ENCODE results near the gene AFTPH. TPM values are rescaled to one million over a fixed set of nuclear protein-coding genes. Genes with fewer than 3 reads are reported as not detected.

The AFTPH gene
- total RNA-seq, 1 experiment from 2014 or later: 14.9 TPM

DNA sequence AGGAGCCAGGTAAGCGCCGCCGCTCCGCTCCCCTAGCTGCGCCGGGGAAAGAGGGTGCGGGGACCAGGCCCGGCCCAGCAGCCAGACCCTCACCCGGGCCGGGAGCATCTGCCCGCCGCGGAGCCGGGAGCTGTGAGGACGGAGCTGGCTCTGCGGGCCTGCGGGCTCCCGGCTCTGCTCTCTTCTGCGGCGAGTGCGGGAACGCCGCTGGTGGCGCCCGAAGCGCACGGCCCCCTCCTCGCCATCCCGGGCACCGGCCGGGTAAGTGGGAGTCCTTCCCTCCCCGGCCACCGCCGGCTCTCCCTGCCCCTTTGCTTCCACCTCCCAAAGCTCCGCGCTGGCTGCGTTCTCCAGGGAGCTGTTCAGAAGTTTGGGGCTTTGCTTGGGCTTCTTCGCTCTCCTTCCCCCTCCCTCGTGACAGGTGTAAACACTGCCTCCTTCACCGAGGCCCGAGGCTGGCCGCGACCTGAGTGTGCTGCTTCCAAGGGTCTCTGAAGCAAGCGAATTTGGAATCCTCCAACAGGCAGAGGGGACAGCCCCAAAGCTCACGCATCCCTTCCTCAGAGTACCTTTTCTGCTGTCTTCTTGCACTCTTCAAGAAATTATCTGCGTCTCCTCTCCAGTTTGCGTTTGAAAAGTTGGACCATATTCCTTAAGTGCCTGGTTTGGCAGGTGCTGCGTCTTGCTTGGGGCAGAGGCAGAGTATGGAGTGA is 632 bp downstream of the AFTPH start:
- CTCF ChIA-PET: interaction anchor here (0.8 to 3.5 kb wide), 9 partner anchors 10 to 229 kb away, joined by 3 to 28 read pairs (median 4); partner anchors contain the start of gene SERTAD2
- H3K4me1 Mint-ChIP-seq: peaks cover 18% of the 10 kb centered on the region
- ATAC-seq: peak; percentile 24
- H3K36me3 Mint-ChIP-seq: no peaks in the 10 kb centered on the region
- no peaks in the 10 kb centered on the region for H3K9me3 Mint-ChIP-seq
- peak overlapping the region; percentile 100 for H3K4me3 Mint-ChIP-seq
- H3K27ac Mint-ChIP-seq: peak overlapping the region; percentile 98
- POLR2A ChIA-PET: interaction anchor here (0.6 to 1.7 kb wide), 2 partner anchors 13 to 194 kb away, joined by 3 to 8 read pairs; no protein-coding TSS in a partner anchor
- H3K27me3 Mint-ChIP-seq (ENCODE audit: low read depth): no peaks in the 10 kb centered on the region
- no peak for DNase-seq (ENCODE audit: low spot score)
- TF ChIP-seq, protein P1, sequence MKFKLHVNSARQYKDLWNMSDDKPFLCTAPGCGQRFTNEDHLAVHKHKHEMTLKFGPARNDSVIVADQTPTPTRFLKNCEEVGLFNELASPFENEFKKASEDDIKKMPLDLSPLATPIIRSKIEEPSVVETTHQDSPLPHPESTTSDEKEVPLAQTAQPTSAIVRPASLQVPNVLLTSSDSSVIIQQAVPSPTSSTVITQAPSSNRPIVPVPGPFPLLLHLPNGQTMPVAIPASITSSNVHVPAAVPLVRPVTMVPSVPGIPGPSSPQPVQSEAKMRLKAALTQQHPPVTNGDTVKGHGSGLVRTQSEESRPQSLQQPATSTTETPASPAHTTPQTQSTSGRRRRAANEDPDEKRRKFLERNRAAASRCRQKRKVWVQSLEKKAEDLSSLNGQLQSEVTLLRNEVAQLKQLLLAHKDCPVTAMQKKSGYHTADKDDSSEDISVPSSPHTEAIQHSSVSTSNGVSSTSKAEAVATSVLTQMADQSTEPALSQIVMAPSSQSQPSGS (CRISPR knock-in tag; IDR thresholded peaks at IDR 0.05; ENCODE audit: borderline replicate concordance, low read depth): no peak
- TF ChIP-seq ZNF317 (CRISPR knock-in tag; IDR thresholded peaks at IDR 0.05; ENCODE audit: borderline replicate concordance, low read depth) (no peak), ZNF138 (CRISPR knock-in tag; conservative IDR thresholded peaks at IDR 0.05) (no peak), NFYB (CRISPR knock-in tag; conservative IDR thresholded peaks at IDR 0.05; ENCODE audit: low read depth) (no peak; the same call in none of the 2 replicates), TCF7 (CRISPR knock-in tag; IDR thresholded peaks at IDR 0.05; ENCODE audit: low read depth) (peak; percentile 19; the same call in 1 of the 2 replicates), NFE2L1 (CRISPR knock-in tag; IDR thresholded peaks at IDR 0.05) (0 out of 2 replicates have a peak, but pooled peaks have one; percentile 20), FOXK1 (CRISPR knock-in tag; IDR thresholded peaks at IDR 0.05) (peak; percentile 75; the same call in 1 of the 2 replicates), ZNF121 (CRISPR knock-in tag; IDR thresholded peaks at IDR 0.05) (0 out of 2 replicates have a peak, but pooled peaks have one; percentile 37)
- TF ChIP-seq, protein P2, sequence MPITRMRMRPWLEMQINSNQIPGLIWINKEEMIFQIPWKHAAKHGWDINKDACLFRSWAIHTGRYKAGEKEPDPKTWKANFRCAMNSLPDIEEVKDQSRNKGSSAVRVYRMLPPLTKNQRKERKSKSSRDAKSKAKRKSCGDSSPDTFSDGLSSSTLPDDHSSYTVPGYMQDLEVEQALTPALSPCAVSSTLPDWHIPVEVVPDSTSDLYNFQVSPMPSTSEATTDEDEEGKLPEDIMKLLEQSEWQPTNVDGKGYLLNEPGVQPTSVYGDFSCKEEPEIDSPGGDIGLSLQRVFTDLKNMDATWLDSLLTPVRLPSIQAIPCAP (CRISPR knock-in tag; IDR thresholded peaks at IDR 0.05): 0 out of 2 replicates have a peak, but pooled peaks have one; percentile 31
- TF ChIP-seq, protein P3, sequence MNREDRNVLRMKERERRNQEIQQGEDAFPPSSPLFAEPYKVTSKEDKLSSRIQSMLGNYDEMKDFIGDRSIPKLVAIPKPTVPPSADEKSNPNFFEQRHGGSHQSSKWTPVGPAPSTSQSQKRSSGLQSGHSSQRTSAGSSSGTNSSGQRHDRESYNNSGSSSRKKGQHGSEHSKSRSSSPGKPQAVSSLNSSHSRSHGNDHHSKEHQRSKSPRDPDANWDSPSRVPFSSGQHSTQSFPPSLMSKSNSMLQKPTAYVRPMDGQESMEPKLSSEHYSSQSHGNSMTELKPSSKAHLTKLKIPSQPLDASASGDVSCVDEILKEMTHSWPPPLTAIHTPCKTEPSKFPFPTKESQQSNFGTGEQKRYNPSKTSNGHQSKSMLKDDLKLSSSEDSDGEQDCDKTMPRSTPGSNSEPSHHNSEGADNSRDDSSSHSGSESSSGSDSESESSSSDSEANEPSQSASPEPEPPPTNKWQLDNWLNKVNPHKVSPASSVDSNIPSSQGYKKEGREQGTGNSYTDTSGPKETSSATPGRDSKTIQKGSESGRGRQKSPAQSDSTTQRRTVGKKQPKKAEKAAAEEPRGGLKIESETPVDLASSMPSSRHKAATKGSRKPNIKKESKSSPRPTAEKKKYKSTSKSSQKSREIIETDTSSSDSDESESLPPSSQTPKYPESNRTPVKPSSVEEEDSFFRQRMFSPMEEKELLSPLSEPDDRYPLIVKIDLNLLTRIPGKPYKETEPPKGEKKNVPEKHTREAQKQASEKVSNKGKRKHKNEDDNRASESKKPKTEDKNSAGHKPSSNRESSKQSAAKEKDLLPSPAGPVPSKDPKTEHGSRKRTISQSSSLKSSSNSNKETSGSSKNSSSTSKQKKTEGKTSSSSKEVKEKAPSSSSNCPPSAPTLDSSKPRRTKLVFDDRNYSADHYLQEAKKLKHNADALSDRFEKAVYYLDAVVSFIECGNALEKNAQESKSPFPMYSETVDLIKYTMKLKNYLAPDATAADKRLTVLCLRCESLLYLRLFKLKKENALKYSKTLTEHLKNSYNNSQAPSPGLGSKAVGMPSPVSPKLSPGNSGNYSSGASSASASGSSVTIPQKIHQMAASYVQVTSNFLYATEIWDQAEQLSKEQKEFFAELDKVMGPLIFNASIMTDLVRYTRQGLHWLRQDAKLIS (CRISPR knock-in tag; IDR thresholded peaks at IDR 0.05; ENCODE audit: borderline replicate concordance): no peak
- TF ChIP-seq, protein P4, sequence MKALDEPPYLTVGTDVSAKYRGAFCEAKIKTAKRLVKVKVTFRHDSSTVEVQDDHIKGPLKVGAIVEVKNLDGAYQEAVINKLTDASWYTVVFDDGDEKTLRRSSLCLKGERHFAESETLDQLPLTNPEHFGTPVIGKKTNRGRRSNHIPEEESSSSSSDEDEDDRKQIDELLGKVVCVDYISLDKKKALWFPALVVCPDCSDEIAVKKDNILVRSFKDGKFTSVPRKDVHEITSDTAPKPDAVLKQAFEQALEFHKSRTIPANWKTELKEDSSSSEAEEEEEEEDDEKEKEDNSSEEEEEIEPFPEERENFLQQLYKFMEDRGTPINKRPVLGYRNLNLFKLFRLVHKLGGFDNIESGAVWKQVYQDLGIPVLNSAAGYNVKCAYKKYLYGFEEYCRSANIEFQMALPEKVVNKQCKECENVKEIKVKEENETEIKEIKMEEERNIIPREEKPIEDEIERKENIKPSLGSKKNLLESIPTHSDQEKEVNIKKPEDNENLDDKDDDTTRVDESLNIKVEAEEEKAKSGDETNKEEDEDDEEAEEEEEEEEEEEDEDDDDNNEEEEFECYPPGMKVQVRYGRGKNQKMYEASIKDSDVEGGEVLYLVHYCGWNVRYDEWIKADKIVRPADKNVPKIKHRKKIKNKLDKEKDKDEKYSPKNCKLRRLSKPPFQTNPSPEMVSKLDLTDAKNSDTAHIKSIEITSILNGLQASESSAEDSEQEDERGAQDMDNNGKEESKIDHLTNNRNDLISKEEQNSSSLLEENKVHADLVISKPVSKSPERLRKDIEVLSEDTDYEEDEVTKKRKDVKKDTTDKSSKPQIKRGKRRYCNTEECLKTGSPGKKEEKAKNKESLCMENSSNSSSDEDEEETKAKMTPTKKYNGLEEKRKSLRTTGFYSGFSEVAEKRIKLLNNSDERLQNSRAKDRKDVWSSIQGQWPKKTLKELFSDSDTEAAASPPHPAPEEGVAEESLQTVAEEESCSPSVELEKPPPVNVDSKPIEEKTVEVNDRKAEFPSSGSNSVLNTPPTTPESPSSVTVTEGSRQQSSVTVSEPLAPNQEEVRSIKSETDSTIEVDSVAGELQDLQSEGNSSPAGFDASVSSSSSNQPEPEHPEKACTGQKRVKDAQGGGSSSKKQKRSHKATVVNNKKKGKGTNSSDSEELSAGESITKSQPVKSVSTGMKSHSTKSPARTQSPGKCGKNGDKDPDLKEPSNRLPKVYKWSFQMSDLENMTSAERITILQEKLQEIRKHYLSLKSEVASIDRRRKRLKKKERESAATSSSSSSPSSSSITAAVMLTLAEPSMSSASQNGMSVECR (CRISPR knock-in tag; IDR thresholded peaks at IDR 0.05; ENCODE audit: borderline replicate concordance): no peak; the same call in 1 of the 2 replicates
- TF ChIP-seq, protein P5, sequence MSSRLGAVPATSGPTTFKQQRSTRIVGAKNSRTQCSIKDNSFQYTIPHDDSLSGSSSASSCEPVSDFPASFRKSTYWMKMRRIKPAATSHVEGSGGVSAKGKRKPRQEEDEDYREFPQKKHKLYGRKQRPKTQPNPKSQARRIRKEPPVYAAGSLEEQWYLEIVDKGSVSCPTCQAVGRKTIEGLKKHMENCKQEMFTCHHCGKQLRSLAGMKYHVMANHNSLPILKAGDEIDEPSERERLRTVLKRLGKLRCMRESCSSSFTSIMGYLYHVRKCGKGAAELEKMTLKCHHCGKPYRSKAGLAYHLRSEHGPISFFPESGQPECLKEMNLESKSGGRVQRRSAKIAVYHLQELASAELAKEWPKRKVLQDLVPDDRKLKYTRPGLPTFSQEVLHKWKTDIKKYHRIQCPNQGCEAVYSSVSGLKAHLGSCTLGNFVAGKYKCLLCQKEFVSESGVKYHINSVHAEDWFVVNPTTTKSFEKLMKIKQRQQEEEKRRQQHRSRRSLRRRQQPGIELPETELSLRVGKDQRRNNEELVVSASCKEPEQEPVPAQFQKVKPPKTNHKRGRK (CRISPR knock-in tag; IDR thresholded peaks at IDR 0.05; ENCODE audit: borderline replicate concordance): no peak
- TF ChIP-seq, protein P6, sequence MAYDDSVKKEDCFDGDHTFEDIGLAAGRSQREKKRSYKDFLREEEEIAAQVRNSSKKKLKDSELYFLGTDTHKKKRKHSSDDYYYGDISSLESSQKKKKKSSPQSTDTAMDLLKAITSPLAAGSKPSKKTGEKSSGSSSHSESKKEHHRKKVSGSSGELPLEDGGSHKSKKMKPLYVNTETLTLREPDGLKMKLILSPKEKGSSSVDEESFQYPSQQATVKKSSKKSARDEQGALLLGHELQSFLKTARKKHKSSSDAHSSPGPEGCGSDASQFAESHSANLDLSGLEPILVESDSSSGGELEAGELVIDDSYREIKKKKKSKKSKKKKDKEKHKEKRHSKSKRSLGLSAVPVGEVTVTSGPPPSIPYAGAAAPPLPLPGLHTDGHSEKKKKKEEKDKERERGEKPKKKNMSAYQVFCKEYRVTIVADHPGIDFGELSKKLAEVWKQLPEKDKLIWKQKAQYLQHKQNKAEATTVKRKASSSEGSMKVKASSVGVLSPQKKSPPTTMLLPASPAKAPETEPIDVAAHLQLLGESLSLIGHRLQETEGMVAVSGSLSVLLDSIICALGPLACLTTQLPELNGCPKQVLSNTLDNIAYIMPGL (CRISPR knock-in tag; IDR thresholded peaks at IDR 0.05): 0 out of 2 replicates have a peak, but pooled peaks have one; percentile 62
- TF ChIP-seq, protein P7, sequence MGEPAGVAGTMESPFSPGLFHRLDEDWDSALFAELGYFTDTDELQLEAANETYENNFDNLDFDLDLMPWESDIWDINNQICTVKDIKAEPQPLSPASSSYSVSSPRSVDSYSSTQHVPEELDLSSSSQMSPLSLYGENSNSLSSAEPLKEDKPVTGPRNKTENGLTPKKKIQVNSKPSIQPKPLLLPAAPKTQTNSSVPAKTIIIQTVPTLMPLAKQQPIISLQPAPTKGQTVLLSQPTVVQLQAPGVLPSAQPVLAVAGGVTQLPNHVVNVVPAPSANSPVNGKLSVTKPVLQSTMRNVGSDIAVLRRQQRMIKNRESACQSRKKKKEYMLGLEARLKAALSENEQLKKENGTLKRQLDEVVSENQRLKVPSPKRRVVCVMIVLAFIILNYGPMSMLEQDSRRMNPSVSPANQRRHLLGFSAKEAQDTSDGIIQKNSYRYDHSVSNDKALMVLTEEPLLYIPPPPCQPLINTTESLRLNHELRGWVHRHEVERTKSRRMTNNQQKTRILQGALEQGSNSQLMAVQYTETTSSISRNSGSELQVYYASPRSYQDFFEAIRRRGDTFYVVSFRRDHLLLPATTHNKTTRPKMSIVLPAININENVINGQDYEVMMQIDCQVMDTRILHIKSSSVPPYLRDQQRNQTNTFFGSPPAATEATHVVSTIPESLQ (CRISPR knock-in tag; IDR thresholded peaks at IDR 0.05): no peak
